CD4-positive, alpha-beta T cell treated with Interleukin-6 at 100 ng/mL for 8 hours (primary cell): Measurements from ENCODE around the gene AMN.
A peak's percentile ranks its signal among the peaks of the same experiment; 100 is the strongest.

ENCODE experiments used
- DNase-seq: peaks from one replicate; pipeline ENCODE4 v3.0.0-alpha.2; 2020; ENCODE audit warnings: mixed read lengths, low spot score

Gene AMN

DNA sequence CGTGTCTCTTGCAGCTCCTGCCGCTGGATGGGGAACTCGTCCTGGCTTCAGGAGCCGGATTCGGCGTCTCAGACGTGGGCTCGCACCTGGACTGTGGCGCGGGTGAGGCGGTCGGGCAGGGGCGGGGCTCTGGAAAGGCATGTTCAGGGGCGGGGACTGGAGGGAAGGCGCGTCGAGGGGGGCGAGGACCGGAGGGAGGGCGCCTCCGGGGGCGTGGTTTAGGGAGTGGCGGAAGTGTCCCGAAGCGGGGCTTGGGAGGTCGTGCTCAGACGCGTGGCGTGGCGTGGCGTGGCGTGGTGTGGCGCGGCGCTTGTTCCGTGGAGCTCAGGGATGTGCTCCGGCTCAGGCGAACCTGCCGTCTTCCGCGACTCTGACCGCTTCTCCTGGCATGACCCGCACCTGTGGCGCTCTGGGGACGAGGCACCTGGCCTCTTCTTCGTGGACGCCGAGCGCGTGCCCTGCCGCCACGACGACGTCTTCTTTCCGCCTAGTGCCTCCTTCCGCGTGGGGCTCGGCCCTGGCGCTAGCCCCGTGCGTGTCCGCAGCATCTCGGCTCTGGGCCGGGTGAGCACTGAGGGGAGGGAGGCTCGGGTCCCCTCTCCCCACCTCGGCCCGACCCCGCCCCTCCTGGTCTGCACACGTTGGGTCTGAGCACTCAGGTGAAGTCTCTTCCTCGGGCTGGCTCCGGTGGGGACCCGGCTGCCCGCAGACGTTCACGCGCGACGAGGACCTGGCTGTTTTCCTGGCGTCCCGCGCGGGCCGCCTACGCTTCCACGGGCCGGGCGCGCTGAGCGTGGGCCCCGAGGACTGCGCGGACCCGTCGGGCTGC, 6.2 kb downstream of the AMN start:
- peak; percentile 82 for DNase-seq

DNA sequence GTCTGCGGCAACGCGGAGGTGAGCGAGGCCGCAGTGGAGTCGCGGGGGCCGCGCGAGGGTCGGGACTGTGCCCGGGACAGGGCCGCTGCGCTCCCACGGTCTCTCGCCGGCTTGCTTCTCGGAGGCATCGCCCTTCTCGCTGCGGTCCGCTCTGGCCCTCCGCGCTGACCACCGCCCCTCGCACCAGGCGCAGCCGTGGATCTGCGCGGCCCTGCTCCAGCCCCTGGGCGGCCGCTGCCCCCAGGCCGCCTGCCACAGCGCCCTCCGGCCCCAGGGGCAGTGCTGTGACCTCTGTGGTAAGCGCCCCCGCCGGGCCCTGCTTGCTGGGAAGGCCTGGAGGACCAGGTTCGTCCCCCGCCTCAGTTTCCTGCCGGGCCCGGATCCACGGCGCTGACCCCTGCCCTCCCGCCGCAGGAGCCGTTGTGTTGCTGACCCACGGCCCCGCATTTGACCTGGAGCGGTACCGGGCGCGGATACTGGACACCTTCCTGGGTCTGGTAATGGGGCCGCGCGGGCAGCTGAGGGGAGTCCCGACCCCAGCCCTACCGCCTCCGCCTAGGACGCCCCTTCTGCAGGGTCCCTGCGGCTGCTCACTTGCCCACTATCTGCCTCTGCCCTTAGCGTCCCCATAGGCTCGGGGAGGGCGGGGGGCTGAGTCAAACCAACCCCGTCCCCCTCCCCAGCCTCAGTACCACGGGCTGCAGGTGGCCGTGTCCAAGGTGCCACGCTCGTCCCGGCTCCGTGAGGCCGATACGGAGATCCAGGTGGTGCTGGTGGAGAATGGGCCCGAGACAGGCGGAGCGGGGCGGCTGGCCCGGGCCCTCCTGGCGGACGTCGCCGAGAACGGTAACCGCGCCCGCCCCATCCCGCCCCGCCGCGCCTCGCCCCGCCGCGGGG, 7.0 kb downstream of the AMN start:
- DNase-seq = no peak

DNA sequence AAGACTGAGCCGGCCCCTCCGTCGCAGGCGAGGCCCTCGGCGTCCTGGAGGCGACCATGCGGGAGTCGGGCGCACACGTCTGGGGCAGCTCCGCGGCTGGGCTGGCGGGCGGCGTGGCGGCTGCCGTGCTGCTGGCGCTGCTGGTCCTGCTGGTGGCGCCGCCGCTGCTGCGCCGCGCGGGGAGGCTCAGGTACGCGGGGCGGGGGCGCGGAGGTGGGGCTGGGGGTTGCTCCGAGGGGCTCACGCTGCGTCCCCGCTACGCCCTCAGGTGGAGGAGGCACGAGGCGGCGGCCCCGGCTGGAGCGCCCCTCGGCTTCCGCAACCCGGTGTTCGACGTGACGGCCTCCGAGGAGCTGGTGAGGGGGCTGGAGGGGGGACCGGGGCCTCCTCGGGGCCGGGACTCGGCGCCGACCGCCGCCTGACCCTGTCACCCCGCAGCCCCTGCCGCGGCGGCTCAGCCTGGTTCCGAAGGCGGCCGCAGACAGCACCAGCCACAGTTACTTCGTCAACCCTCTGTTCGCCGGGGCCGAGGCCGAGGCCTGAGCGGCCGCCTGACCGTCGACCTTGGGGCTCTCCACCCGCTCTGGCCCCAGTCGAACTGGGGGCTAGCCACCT, 7.8 kb downstream of the AMN start:
- no peak for DNase-seq

DNA sequence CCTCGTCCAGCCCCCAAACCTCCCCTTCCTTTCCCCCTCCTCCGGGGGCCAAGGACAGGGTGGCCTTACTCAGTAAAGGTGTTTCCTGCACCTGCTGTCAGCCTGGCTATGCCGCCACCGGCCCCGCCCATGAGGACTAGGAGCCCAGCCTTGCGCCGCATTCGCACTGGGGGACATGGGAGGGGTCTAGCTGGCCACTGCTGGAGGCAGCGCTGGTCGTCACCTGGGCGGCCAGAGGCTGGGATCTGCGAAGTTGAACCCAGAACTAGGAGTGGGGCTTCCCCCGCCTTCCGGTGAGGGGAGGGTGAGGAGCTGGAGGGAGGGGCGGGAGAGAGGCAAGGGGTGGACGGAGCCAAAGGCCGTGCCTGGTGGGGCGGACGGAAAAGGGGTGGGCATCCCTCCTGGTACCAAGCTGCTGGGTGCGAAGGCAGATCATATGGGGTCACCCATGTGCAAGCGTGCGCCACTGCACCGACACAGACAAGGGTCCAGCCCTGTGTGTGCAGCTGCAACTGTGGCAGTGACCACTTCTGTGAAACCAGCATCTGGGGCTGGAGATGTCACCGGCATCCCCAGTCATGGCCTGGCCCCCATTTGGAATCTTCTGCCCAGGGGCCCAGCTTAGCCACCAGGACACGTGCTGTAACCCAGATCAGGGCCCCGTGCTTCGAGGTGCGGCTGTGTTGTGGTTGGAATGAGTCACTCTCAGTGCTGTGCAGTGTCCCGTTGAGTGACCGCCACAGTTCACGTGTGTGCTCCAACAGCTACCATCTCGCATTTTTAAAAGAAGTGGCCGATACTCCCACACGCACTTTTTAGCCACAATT, 8.5 kb downstream of the AMN start:
- no peak for DNase-seq

DNA sequence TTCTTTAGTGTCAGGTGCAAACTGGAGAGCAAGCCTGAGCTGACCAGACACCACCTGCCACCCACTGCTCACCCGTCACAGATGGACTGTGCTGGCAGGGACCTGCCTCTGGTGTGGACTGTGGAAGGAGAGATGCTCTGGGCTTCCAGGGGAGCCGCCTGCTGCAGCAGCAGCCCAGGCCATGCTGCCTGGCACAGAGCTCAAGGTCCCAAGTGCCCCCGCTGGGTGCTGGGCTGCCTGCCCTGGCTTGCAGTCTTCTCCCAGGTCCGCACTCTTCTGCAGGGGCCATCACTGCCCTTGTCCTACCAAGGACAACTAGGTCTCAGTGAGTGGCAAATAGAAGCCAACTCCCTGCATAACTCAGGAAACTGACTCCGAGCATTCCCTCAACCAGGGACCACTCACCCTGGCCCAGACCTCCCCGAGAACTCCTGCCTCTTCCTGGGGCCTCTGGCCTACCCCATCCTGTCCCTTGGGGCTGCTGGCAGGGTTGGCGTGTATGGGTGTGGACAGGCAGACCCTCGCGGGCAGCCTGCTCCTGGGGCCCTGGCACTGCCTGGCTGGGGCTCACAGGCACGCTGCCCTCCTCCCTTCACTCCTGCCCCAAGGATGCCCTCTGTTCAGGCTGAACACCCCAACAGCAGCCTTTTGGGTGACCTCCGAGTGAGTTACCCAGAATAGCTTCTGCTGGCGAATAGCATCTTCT, 9.3 kb downstream of the AMN start:
- DNase-seq = no peak

DNA sequence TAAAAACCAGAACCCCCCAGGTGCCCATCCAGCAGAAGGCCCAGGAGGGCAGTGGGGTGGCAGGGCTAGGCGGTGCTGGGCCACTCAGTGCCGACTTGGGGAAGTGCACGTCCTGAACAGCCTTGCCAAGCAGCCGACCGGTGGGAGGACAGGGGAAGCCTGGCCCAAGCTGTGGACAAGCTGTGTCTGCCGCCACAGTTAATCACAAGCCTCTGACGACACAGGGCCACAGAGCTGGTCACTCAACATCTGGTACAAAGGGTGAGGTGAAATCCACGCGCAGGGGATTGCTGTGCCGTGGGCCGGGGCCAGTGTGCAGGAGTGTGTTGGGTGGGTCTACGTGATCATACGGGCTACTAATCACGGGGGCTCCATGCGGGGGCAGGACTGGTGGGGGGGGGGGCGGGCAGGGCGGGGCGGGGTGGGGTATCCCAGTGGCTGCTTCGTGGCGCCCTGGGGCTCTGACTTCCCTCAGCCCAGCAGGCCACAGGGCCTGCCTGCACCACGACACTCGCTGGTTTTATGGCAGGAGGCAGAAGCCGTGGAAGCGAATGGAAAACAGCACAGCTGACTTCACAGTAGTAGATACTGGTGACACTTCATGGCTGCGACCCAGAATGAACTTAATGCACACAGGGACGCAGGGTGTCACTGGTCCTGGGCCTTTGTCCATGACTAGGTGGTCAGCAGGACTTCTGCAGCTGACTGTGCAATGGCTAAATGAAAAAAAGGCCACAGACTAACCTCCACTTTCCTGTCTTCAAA, 10.2 kb downstream of the AMN start:
- DNase-seq = no peak

DNA sequence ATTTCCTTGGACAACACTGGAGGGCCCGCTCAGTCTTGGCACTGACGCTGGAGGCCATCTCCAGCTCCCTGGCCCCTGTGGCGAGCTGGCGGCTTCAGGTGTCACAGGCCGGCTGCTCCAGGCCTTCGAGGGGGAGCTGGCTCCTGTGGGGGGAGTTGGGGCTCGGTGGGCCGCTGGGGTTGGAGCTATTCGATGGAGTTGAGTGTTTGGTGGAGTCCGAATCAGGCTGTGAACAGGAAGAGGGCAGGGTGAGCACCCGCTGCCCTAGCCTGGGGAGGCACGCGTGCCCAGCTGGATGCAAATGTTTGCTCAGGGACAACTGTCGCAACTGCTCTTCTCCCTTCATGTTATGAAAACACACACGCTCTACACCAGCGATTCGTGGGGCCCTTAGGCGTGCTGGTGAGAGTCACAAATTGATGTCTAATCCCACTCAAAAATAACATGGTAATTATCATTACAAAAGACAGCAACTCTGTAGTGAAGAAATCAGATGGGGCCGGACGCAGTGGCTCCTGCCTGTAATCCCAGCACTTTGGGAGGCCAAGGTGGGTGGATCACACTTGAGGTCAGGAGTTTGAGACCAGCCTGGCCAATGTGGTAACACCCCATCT, 11.3 kb downstream of the AMN start:
- DNase-seq = no peak

DNA sequence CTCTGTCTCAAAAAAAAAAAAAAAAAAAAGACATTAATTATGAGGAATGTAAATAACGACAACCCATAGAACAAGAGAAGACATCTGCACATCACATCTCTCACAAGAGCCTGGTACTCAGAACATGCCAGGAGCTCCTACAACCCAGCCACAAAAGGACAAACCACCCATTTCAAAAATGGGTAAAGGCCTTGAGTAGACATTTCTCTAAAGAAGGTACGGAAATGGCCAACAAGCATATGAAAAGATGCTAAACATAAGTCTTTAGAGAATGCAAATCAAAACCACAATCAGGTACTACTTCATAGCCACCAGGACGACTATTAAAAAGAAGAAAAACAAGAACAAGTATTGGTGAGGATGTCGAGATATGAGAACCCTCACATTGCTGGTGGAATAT, 13.3 kb downstream of the AMN start:
- DNase-seq = no peak

DNA sequence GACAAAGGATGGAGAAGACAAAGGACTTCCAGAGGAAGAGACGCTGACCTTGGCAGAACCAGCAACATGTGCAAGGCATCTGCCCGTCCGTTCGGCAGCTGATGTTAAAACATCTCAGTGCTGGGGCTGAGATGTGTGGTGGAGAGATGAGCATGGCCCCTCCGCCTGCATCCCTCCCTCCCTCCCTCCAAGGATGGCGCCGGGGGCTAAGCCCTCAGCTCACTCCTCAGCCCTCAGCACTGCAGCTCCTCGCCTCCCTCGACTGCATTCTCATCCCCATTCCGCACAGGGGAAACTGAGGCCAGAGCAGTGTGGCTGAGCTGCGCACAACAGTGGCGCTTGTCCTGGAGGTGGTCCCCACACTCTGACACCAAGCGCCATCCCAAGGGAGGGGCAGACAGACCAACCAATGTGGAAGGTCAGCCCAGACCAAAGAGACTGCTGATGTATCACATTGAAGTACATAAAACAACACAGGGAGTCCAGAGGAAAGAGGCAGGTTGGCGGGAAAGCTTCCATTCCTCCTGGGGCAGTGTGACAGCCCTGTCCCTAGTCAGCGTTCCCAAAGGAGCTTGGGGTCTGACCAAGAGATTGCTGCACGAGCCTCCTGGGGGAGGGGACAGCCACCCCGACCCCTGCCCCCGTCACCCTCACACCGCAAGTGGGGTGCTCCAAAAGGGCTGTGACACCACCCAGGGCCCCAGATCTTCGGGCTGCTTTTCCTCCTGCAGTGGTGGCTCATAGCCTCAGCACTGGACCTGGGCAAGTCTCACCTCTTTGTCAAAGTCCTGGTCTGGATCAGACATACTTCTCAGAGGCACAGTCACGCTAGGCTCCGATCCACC, 15.1 kb downstream of the AMN start:
- DNase-seq = no peak

DNA sequence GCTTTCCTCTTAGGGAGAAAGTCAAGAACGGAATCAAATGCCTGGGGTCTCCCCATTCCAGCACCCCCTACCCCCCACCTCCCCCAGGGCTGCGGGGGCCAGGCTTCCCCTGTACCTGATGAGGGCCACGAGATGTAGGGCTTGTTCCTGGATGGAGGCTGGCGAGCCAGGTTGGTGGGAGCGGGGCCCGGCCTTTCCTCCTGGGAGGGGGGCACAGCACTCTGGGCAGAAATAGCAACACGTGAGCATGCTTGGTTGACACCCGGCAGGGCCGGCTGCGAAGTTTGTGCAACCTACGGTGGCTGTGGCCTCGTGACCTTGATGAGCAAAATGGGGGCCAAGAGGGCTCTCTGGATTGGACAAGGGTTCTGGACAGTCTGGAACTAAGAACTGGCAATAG, 15.7 kb downstream of the AMN start:
- no peak for DNase-seq

DNA sequence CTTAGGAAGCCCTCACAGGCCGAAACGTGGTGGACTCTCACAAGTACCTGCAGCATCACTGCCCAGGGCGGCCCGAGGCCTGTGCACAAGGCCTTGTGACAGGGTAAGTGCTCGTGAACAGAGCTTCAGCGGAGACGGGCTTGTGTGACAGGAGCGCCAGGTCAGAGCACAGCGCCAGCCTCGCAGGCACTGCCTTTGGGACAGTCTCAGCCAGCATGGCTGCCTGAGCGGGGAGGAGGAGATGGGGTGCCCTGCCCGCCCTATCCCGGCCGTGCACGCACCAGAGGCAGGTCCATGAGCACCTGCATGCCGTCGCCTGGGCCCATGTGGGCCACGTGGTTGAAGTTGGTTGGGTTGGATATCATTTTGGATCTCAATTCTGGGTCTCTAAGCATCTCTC, 16.9 kb downstream of the AMN start:
- no peak for DNase-seq

DNA sequence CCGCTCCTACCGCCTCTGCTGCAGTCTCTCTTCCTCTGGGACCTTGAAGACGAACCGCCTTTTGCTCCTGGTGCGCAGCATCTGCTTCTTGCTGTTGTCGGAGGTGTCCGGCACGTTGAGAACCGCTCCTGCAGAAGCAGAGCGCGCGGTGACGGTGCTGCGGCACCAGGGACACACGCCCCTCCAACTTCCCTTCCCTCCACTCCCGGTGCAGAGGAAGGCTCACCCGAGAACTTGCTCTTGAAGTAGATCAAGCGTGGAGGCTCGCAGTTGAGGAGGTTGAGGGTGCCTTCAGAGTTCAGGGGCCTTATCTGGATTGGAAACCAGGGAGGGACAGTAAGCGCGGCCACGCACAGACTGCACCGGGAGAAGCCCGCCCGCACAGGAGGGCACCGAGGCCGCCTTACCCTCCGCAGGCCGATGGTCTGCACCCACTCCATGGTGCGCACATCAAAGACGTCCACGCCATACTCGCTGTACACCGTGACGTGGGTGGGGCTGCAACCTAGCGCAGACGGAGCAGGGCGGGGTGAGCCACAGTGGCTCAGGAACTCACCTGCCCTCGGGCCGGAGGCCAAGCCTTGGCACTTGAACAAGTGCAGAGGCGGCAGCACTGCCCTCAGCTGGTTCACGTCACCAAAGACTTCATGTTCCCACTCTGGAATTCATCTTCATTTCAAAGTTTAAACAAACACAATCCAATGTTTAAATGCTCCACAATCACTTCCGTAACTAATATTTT, 17.5 kb downstream of the AMN start:
- DNase-seq = no peak

DNA sequence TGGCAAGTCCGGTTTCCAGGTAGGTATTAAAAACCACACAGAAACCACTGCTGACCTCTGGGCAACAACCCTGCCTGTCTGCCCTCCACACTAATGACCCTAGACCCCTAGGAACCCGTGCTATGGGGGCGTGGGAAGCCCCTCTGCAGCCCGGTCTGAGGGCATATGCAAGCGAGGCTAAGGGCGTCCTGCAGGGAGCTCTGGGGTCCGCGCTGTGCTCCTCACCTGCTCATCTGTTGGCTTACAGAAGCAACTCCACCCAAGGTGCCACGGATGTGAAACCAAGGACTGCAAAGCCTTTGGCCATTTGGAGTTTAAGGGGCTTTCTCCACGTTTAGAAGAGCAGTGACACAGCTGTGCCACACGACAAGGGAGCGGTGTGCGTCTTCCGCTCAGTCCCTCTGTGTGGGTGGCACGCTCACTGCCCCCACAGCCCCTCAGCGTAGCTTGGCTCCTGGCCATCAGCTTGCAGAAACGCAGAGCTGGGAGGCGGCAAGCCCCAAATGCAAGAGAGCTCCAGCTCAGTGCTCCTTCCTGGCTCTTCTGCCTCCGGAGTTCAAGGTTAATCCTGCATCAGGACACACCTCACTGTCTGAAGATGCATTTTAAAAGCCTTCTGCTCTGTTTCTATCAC, 18.4 kb downstream of the AMN start:
- no peak for DNase-seq

DNA sequence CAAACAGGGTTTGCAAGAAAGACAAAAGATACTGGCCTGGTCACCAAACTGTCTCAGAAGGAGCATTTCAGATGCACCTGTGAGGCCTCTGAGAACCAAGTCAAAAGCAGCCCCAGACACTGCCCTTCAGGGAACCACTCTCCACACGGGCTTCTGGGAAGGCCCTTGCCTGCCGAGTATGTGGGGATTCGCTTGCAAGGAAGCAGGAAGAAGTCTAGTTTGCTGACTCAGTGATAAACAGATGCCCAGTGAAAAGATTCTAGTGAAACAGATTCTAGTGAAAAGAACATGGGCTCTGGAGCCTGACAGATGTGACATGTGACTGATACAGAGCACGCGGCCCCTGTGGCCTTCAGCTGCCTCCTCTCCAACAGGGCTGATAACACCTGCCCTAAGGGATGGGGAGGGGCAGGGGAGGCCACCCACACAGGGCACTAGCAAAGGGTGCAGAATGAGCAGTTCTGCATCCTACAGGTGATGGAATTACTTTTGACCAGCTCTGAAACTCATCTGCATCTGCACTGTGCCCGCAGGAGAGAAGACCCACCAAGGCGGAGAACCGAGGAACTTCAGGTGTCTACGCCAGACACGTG, 19.1 kb downstream of the AMN start:
- no peak for DNase-seq

DNA sequence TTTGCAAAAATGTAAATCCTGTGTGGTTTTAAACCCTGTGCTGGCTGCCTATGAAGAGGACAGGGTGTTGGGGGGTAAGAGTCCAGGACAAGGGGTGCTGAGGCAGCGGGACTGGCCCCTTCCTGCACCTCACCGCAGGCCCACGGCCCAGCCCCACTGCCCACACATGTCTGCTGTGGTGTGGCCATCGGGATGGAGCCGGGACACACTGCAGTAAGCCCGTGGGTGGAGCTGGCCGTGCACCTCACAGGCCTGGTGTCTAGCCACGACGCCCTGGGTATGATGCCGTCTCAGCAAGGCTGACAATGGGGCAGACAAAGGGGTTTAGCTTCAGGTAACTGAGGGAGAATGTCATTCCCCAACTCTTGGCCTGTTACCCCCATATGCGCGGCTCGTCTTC, 19.6 kb downstream of the AMN start:
- DNase-seq = no peak

DNA sequence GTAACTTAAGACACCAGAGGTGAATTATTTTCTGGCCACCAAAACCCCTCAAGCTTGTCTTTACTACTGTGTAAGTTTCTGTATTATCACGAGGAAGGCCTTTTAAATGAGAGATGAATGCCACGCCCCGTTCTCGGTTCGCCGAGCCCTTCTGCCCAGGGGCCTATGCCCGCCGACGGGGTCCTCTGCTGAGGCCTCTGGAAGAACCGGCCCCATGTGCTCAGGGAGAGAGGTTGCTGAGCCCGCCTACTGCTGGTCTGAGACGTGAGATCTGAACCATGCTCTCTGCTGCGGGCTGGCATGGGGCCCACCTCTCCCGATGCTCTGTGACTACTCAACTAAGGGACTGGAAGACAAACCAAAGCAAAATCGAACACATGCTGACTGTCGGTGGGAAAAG, 21.0 kb downstream of the AMN start:
- DNase-seq = no peak

DNA sequence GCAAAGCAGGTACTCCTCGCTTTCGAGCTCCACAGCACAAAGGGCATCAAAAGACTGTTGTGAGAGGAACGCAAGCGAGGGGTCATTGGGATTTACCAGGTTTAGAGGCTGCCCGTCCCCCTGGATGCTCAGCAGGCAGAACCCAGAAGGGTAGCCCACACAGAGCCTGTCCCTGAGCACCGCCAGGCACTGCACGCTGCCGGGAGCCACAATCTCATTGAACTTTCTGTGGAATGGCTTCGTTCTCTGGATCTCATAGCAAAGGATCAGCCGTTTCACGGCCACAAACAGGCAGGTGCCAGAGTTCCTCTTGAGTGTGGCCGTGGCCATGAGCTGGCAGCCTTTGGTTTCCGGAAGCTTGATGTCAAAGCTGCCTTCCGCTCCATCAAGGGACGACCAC, 21.5 kb downstream of the AMN start:
- DNase-seq = no peak
